HepG2 (cell line): Measurements from ENCODE around the gene PIK3R5. TPM values are rescaled to one million over a fixed set of nuclear protein-coding genes. Genes with fewer than 3 reads are reported as not detected.

Experiments used
- ATAC-seq: fragments of 200-7000 bp; cut with Tn5 transposase; 3 replicates; pipeline ENCODE4 v1.9.1; 2020; ENCODE audit warnings: mild to moderate bottlenecking, moderate library complexity
- BruUV-seq: library from RNA; stranded (reverse); fragments of 400-500 nt; replicated peaks from 2 replicates; lab custom pipeline; 2021; lab: Mats Ljungman, UMichigan
- CTCF ChIA-PET: fragments of 300-600 bp; formaldehyde crosslinking; extraction: SDS; loops from one replicate; lab custom pipeline; 2021; ENCODE audit warnings: low total read pairs, inconsistent platforms, low intra/inter-chr PET ratio; lab: Yijun Ruan, JAX
- POLR2A ChIA-PET: fragments of 350-600 bp; sonication (Branson Sonifier 250); formaldehyde crosslinking; loops from one replicate; lab custom pipeline; 2020; ENCODE audit warnings: antibody characterized with exemption, inconsistent platforms; lab: Yijun Ruan, JAX
- DNase-seq: peaks from one replicate; pipeline ENCODE4 v3.0.0-alpha.2; 2015; ENCODE audit warnings: low spot score
- FAIRE-seq: peaks from 3 replicates; lab custom pipeline; 2011; peaks lifted over from hg19 to GRCh38; lab: Jason Lieb, UNC
- H2AFZ ChIP-seq: one replicate; pipeline ENCODE4 v1.6.1; 2011; ENCODE audit warnings: low read length, inconsistent platforms
- H3K27ac ChIP-seq: fragments of 300-600 bp; 3 replicates; pipeline ENCODE4 v1.8.0; 2011; ENCODE audit warnings: mixed run types, mild to moderate bottlenecking, mixed read lengths, low read length, inconsistent platforms; ENCODE audit not compliant: insufficient read depth; ENCODE audit errors: extremely low read length
- H3K27me3 ChIP-seq, 2 experiments: fragments of 200-600 bp in 1 of 2; 2 replicates in 1 of 2; 3 replicates in 1 of 2; pipeline versions ENCODE4 v1.6.0 to v1.8.0; 2011; ENCODE audit warnings: low read length in 2 of 2, mild to moderate bottlenecking in 2 of 2, moderate library complexity in 2 of 2, inconsistent platforms in 1 of 2; ENCODE audit not compliant: insufficient read depth in 2 of 2, control insufficient read depth in 1 of 2
- H3K36me3 ChIP-seq, 2 experiments: fragments of 200-600 bp in 1 of 2; replicated peaks in 1 of 2; 2 replicates in 1 of 2; 3 replicates in 1 of 2; pipeline versions ENCODE4 v1.5.1 to v1.8.0; 2011; ENCODE audit warnings: low read length in 2 of 2, inconsistent platforms in 1 of 2; ENCODE audit not compliant: insufficient read depth in 2 of 2, control insufficient read depth in 1 of 2
- H3K4me1 ChIP-seq: 2 replicates; pipeline ENCODE4 v1.5.1; 2012; ENCODE audit warnings: low read length, inconsistent platforms; ENCODE audit not compliant: insufficient read depth
- H3K4me2 ChIP-seq: 2 replicates; pipeline ENCODE4 v1.6.0; 2011; ENCODE audit warnings: low read depth, low read length, inconsistent platforms
- H3K4me3 ChIP-seq, 3 experiments: fragments of 200-600 bp in 1 of 3; sonication (generic), shearing (Covaris generic) in 1 of 3; replicated peaks in 1 of 3; 2 replicates each; pipeline ENCODE4 v1.5.1; 2011 to 2016; ENCODE audit warnings: low read length in 3 of 3, inconsistent platforms in 2 of 3, low read depth in 2 of 3, mild to moderate bottlenecking in 2 of 3, control low read depth in 1 of 3, mixed read lengths in 1 of 3; ENCODE audit not compliant: insufficient read depth in 1 of 3
- H3K79me2 ChIP-seq: one replicate; pipeline ENCODE4 v1.6.1; 2011; ENCODE audit warnings: low read length, inconsistent platforms; ENCODE audit not compliant: insufficient read depth
- H3K9ac ChIP-seq: 2 replicates; pipeline ENCODE4 v1.6.0; 2011; ENCODE audit warnings: mild to moderate bottlenecking, low read depth, low read length, inconsistent platforms; ENCODE audit not compliant: insufficient read depth
- H3K9me3 ChIP-seq: 2 replicates; pipeline ENCODE4 v1.5.1; 2012; ENCODE audit warnings: mild to moderate bottlenecking, low read length
- H4K20me1 ChIP-seq: 2 replicates; pipeline ENCODE4 v1.6.0; 2011; ENCODE audit warnings: inconsistent platforms, mild to moderate bottlenecking, low read length, moderate library complexity; ENCODE audit not compliant: insufficient read depth
- ATF1 ChIP-seq: IDR thresholded peaks from 2 replicates; pipeline ENCODE4 v1.6.1; 2016; ENCODE audit warnings: mild to moderate bottlenecking, control low read depth
- FOXA1 ChIP-seq, 2 experiments: fragments of 450-650 bp in 1 of 2; sonication (generic) in 1 of 2; formaldehyde crosslinking in 1 of 2; IDR thresholded peaks; 2 replicates each; pipeline versions ENCODE4 v1.4.0 to v1.6.1; 2016 to 2020; ENCODE audit warnings: missing genetic modification reagents in 1 of 2
- NFE2L2 ChIP-seq: fragments of 150-350 bp; IDR thresholded peaks from 2 replicates; pipeline ENCODE4 v1.6.1; 2014; ENCODE audit warnings: low read length
- NFYB ChIP-seq: sonication (generic); formaldehyde crosslinking; IDR thresholded peaks from 2 replicates; pipeline ENCODE4 v1.4.0; 2020; ENCODE audit warnings: missing genetic modification reagents
- RXRA ChIP-seq: sonication (generic); formaldehyde crosslinking; IDR thresholded peaks from 2 replicates; pipeline ENCODE4 v1.5.1; 2020; ENCODE audit warnings: missing genetic modification reagents
- ZMYM2 ChIP-seq: sonication (generic); formaldehyde crosslinking; IDR thresholded peaks from 2 replicates; pipeline ENCODE4 v1.8.0; 2022; ENCODE audit warnings: mild to moderate bottlenecking, missing genetic modification reagents
- ZNF142 ChIP-seq: sonication (generic); formaldehyde crosslinking; IDR thresholded peaks from 2 replicates; pipeline ENCODE4 v1.4.0; 2020; ENCODE audit warnings: missing genetic modification reagents
- WGBS: methylation state at CpG from one replicate; pipeline ENCODE4 v1.1.6; 2017; ENCODE audit warnings: low lambda C conversion rate; 5-methylcytosine and 5-hydroxymethylcytosine counted together
- in situ Hi-C: cut with HindIII; loops from 2 replicates; pipeline ENCODE4 v1.10.0; 2017; ENCODE audit warnings: low pct_unique_long_range_greater_than_20kb; ENCODE audit not compliant: extremely low pct_ligation_motif_present
- intact Hi-C: fragments of 100-400 bp; cut with micrococcal nuclease; formaldehyde crosslinking; loops from one replicate; pipeline ENCODE4 v1.10.0; 2022; ENCODE audit not compliant: unreplicated experiment
- polyA plus RNA-seq, 8 experiments: library from polyadenylated mRNA; depleted of rRNA in 3 of 8; stranded (reverse) in 7 of 8; unstranded in 1 of 8; fragments of >200 nt; fragmentation: Illumina TruSeq in 4 of 8; extraction: Trizol in 4 of 8; gene quantifications; 2 replicates each; pipeline versions ENCODE4 v1.2.1 to v1.2.3, GENCODE V29; 2011 to 2016; ENCODE audit warnings: low read depth in 4 of 8, missing spikeins in 1 of 8, mixed read lengths in 1 of 8; ENCODE audit not compliant: insufficient read depth in 1 of 8
- total RNA-seq, 5 experiments: library from RNA; depleted of rRNA; stranded (reverse); fragments of >200 nt; fragmentation: Illumina TruSeq; extraction: Trizol; gene quantifications; 2 replicates each; pipeline ENCODE4 v1.2.3, GENCODE V29; 2016; ENCODE audit warnings: low read depth in 1 of 5
- TF ChIP-seq, protein P1 (sequence below), 2 experiments: sonication (generic) in 1 of 2; formaldehyde crosslinking in 1 of 2; IDR thresholded peaks; 2 replicates each; pipeline versions ENCODE4 v1.6.1 to v1.9.0; 2014 to 2022; ENCODE audit warnings: antibody characterized with exemption in 1 of 2, borderline replicate concordance in 1 of 2, inconsistent platforms in 1 of 2, low read depth in 1 of 2, missing genetic modification reagents in 1 of 2

Gene PIK3R5
- total and polyA plus RNA-seq, 2 of the 13 experiments (the other 11 are each of a cell fraction or from before 2014, with no cell fraction given): not detected

DNA sequence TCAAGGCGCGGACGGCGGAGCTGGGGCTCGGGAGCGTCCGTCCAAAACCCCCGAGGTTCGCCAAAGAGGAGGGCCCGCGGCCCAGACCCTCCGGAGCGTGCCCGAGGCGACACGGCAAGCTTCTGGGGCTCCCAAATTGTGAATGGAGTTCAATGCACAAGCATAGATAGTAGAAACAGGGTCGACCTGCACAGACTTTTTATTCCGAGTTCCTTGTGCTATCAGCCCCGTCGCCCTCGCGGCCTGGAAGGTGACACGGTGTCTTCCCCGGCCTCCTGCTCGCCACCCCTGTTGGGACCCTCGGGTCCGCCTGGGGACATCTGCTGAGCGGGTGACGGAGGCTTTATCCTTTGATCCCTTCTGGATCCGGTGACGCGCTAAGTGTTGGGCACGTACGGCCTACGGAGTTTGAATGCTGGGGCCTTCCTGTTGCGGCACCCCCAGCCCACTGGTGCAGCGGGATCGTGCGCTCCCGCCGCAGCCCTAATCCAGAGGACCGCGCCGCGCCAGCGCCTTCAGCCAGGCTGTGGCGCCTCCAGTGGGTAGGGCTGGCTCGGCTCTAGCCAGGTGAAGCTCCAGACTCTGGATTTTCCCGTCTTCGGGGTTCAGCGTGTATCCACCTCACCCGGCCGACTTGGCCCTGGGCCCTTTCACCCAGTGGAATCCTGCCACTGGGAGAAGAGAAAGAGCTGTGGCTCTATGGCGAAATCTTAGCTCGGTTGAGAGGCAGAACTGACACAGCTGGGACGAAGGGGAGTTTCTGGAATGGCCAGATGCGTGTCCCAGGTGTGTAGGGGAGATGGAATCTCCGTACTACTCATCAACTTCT lies 38.8 kb upstream of the PIK3R5 start:
- H3K9me3 ChIP-seq: no peaks in the 10 kb centered on the region
- 34% methylated on average over 25 of the region's 58 CpGs for WGBS
- no peaks in the 10 kb centered on the region for H4K20me1 ChIP-seq
- H3K36me3 ChIP-seq: no peaks in the 10 kb centered on the region
- H3K79me2 ChIP-seq: no peaks in the 10 kb centered on the region
- no TSS peak for BruUV-seq
- no peaks in the 10 kb centered on the region for H3K4me1 ChIP-seq
- ChIA-PET CTCF (no interaction called here), POLR2A (no interaction called here)
- ATAC-seq (no peak), FAIRE-seq (no peak), DNase-seq (no peak)
- no peak overlapping the region for H3K27ac ChIP-seq
- H3K27me3 ChIP-seq: peaks cover 11 to 46% of the 10 kb centered on the region in 2 experiments; a peak in 4 of 5 replicates
- H3K9ac ChIP-seq: no peak overlapping the region
- H3K4me2 ChIP-seq: no peak overlapping the region
- TF ChIP-seq ZNF142 (CRISPR knock-in tag) (no peak), NFYB (CRISPR knock-in tag) (no peak), RXRA (CRISPR knock-in tag) (no peak), NFE2L2 (no peak), FOXA1 (IDR thresholded peaks at IDR 0.05) (no peak), FOXA1 (CRISPR knock-in tag; IDR thresholded peaks at IDR 0.05) (no peak), ATF1 (CRISPR knock-in tag) (no peak), ZMYM2 (no peak)
- TF ChIP-seq, protein P1, sequence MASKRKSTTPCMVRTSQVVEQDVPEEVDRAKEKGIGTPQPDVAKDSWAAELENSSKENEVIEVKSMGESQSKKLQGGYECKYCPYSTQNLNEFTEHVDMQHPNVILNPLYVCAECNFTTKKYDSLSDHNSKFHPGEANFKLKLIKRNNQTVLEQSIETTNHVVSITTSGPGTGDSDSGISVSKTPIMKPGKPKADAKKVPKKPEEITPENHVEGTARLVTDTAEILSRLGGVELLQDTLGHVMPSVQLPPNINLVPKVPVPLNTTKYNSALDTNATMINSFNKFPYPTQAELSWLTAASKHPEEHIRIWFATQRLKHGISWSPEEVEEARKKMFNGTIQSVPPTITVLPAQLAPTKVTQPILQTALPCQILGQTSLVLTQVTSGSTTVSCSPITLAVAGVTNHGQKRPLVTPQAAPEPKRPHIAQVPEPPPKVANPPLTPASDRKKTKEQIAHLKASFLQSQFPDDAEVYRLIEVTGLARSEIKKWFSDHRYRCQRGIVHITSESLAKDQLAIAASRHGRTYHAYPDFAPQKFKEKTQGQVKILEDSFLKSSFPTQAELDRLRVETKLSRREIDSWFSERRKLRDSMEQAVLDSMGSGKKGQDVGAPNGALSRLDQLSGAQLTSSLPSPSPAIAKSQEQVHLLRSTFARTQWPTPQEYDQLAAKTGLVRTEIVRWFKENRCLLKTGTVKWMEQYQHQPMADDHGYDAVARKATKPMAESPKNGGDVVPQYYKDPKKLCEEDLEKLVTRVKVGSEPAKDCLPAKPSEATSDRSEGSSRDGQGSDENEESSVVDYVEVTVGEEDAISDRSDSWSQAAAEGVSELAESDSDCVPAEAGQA (IDR thresholded peaks at IDR 0.05; ENCODE audit: low read depth): no peak
- TF ChIP-seq, protein P1 (CRISPR knock-in tag; IDR thresholded peaks at IDR 0.05; ENCODE audit: borderline replicate concordance): no peak
- no peak overlapping the region for H3K4me3 ChIP-seq
- no peak overlapping the region for H2AFZ ChIP-seq
- in situ Hi-C loops (no loop called here), intact Hi-C loops (no loop called here)
